Chondrocyte (in vitro differentiated cells): ENCODE results near the gene TRPC3. TPM values are rescaled to one million over a fixed set of nuclear protein-coding genes. Genes with fewer than 3 reads are reported as not detected.

Experiments
- DNase-seq: peaks from one replicate; pipeline ENCODE4 v3.0.0; 2021; ENCODE audit warnings: mixed read lengths, low spot score
- H3K27ac Mint-ChIP-seq: one replicate; pipeline ENCODE4 v1.8.0; 2021; ENCODE audit warnings: mild to moderate bottlenecking, moderate library complexity, mixed read lengths; ENCODE audit not compliant: unreplicated experiment
- H3K27me3 Mint-ChIP-seq: 2 replicates; pipeline ENCODE4 v1.8.0; 2021; ENCODE audit warnings: low read depth, mixed read lengths
- H3K36me3 Mint-ChIP-seq: 2 replicates; pipeline ENCODE4 v1.8.0; 2021; ENCODE audit warnings: low read depth, mixed read lengths
- H3K4me1 Mint-ChIP-seq: 2 replicates; pipeline ENCODE4 v1.8.0; 2021; ENCODE audit warnings: low read depth, mild to moderate bottlenecking, mixed read lengths
- H3K4me3 Mint-ChIP-seq: one replicate; pipeline ENCODE4 v1.8.0; 2021; ENCODE audit warnings: mild to moderate bottlenecking, moderate library complexity, mixed read lengths; ENCODE audit not compliant: unreplicated experiment
- H3K9me3 Mint-ChIP-seq: 2 replicates; pipeline ENCODE4 v1.8.0; 2021; ENCODE audit warnings: low read depth, mixed read lengths
- CTCF ChIP-seq: fragments of 200-600 bp; sonication (generic); IDR thresholded peaks from 2 replicates; pipeline ENCODE4 v1.5.0; 2021; ENCODE audit warnings: antibody characterized with exemption, mild to moderate bottlenecking, moderate library complexity
- total RNA-seq: library from RNA; stranded (reverse); gene quantifications from 3 replicates; pipeline ENCODE4 v1.2.1, GENCODE V29; 2021

Gene TRPC3
- total RNA-seq, 1 donor from 2014 or later = 0.20 TPM

DNA sequence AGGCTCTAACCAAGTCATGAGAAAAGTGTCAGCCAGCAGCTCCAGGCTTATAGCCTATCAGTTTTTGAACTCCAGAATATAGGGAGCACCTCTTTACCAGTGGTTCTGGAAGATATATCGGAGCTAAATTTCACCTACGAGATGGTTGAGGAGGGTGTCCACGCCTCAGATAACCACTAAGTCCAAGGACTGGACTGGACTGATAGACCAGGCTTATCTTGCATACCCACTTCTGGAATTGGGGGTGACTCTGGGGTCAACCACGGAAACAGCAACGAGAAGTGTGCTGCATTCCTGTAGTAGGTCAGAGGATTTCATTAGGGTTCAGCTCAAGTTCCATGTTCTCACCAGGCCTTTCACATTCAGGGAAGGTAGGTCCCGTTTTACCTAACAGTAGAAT is 38.6 kb upstream of the TRPC3 start:
- H3K36me3 Mint-ChIP-seq = no peaks in the 10 kb centered on the region
- no peak for DNase-seq
- H3K27me3 Mint-ChIP-seq = peaks cover 48% of the 10 kb centered on the region
- H3K4me3 Mint-ChIP-seq = no peak overlapping the region
- no peak overlapping the region for H3K27ac Mint-ChIP-seq
- no peak for TF ChIP-seq CTCF
- no peaks in the 10 kb centered on the region for H3K4me1 Mint-ChIP-seq
- H3K9me3 Mint-ChIP-seq = no peaks in the 10 kb centered on the region

DNA sequence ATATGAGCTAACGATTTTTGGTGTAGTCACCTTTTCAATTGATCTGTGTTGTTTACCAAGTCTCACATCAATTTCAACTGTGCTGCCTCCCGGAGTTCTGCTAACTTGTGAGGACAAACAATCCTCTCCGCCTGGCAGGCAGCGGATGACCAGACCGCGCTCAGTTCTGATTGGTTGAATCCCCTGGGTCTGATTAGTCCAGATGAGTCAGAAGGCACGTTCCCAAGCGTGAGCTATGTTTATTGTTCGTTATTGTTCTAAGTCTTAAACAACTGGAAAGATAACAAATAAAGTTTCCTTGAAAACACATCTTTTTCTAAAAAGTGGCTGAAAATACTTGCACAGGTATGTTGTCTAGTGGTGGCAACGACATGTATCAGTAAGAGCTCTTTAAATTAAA is 37.9 kb upstream of the TRPC3 start:
- no peaks in the 10 kb centered on the region for H3K36me3 Mint-ChIP-seq
- H3K27me3 Mint-ChIP-seq = peaks cover 41% of the 10 kb centered on the region
- no peak overlapping the region for H3K4me3 Mint-ChIP-seq
- no peaks in the 10 kb centered on the region for H3K4me1 Mint-ChIP-seq
- H3K9me3 Mint-ChIP-seq = no peaks in the 10 kb centered on the region
- no peak overlapping the region for H3K27ac Mint-ChIP-seq
- DNase-seq = no peak
- TF ChIP-seq CTCF = no peak

DNA sequence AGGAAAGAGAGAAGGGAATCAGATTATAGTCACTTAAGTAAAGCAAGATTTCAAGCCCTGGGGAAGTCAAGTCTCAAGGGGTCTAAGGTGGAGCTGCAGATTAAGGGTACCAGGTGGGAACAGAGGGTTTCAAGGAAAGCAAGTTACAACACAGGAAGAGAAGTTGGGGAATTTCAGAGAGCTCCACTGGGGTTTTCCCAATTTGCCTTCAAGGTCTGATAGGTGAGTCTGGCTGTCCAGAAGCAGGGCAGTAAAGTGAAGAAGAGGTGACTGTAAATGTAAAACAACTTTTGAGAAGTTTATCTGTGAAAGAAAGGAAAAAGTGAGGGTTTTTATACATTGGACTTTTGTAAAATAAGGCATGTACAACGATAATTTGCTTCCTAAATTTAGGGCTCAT is 37.1 kb upstream of the TRPC3 start:
- peaks cover 42% of the 10 kb centered on the region for H3K27me3 Mint-ChIP-seq
- no peak for DNase-seq
- no peak for TF ChIP-seq CTCF
- no peak overlapping the region for H3K4me3 Mint-ChIP-seq
- H3K4me1 Mint-ChIP-seq = no peaks in the 10 kb centered on the region
- H3K36me3 Mint-ChIP-seq = no peaks in the 10 kb centered on the region
- peaks cover under 1% of the 10 kb centered on the region for H3K9me3 Mint-ChIP-seq
- no peak overlapping the region for H3K27ac Mint-ChIP-seq

DNA sequence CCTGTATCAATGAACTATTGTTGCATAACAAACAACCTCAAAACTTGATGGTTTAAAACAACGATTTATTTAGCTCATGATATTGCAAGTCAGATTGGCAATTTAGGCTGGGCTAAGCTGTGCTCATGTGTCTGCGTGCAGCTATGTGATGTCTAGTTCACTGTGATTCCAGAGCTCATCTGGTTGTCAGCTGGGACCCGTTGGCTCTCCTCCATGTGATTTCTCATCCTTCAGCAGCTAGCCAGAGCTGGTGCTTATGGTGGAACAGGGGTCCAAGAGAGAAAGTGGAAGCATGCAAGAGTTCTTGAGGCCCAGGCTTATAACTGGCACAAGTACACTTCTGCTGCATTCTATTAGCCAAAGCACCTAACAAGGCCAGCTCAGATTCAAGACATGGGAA is 28.8 kb upstream of the TRPC3 start:
- no peak for DNase-seq
- Mint-ChIP-seq H3K4me3 (no peak overlapping the region), H3K27ac (no peak overlapping the region), H3K36me3 (peaks cover 3% of the 10 kb centered on the region), H3K27me3 (peaks cover 24% of the 10 kb centered on the region), H3K4me1 (no peaks in the 10 kb centered on the region), H3K9me3 (peaks cover 5% of the 10 kb centered on the region)
- TF ChIP-seq CTCF = no peak

- Mint-ChIP-seq H3K4me1 (no peaks in the 10 kb centered on the region), H3K27ac (no peak overlapping the region), H3K36me3 (no peaks in the 10 kb centered on the region), H3K4me3 (no peak overlapping the region), H3K27me3 (peaks cover 30% of the 10 kb centered on the region), H3K9me3 (no peaks in the 10 kb centered on the region)
- no peak for TF ChIP-seq CTCF
- DNase-seq = no peak
These were observed 26.3 kb upstream of the TRPC3 start for GRCh38 chr4:121978172-121978516.
